Tibial nerve (tissue), 4 donors: ENCODE data around the gene MRPS27. TPM values are rescaled to one million over a fixed set of nuclear protein-coding genes. Genes with fewer than 3 reads are reported as not detected.

Experiments
- DNase-seq, 2 donors: peaks; one replicate each; pipeline ENCODE4 v3.0.0-alpha.2; 2019; ENCODE audit warnings: low spot score in 2 of 2
- H3K27ac ChIP-seq, 4 donors: fragments of 200-600 bp; sonication (generic) in 3 of 4; one replicate each; pipeline ENCODE4 v1.5.1; 2017 to 2019; ENCODE audit warnings: mild to moderate bottlenecking in 1 of 4
- H3K27me3 ChIP-seq, 2 donors: fragments of 200-600 bp; sonication (generic) in 1 of 2; one replicate each; pipeline versions ENCODE4 v1.5.1 to v1.6.0; 2017 to 2019
- H3K36me3 ChIP-seq, 3 donors: fragments of 200-600 bp; sonication (generic); one replicate each; pipeline ENCODE4 v1.5.1; 2018 to 2019
- H3K4me1 ChIP-seq, 4 donors: fragments of 200-600 bp; sonication (generic) in 3 of 4; one replicate each; pipeline ENCODE4 v1.5.1; 2017 to 2019
- H3K4me3 ChIP-seq, 4 donors: fragments of 200-600 bp; sonication (generic) in 3 of 4; one replicate each; pipeline ENCODE4 v1.5.1; 2017 to 2019; ENCODE audit warnings: mild to moderate bottlenecking in 1 of 4, moderate library complexity in 1 of 4
- H3K9me3 ChIP-seq, 4 donors: fragments of 200-600 bp; sonication (generic) in 3 of 4; one replicate each; pipeline ENCODE4 v1.5.1; 2017 to 2019
- CTCF ChIP-seq, 5 experiments: fragments of 200-600 bp in 3 of 5; fragments of 450-650 bp in 2 of 5; sonication (generic) in 3 of 5; IDR thresholded peaks; one replicate each; pipeline ENCODE4 v1.5.1; 2016 to 2019; ENCODE audit warnings: antibody characterized with exemption in 5 of 5, mild to moderate bottlenecking in 3 of 5, moderate library complexity in 2 of 5
- EP300 ChIP-seq, 2 donors: sonication (generic); formaldehyde crosslinking; IDR thresholded peaks; one replicate each; pipeline ENCODE4 v1.6.1; 2017; ENCODE audit warnings: antibody characterized with exemption in 2 of 2, mild to moderate bottlenecking in 1 of 2
- POLR2A ChIP-seq, 2 donors: fragments of 450-650 bp; IDR thresholded peaks; one replicate each; pipeline ENCODE4 v1.6.1; 2017; ENCODE audit warnings: antibody characterized with exemption in 2 of 2, mild to moderate bottlenecking in 2 of 2, moderate library complexity in 2 of 2
- WGBS, 2 donors: methylation state at CpG; one replicate each; pipeline ENCODE4 v1.1.5; 2018; 5-methylcytosine and 5-hydroxymethylcytosine counted together
- total RNA-seq, 4 donors: library from RNA; depleted of rRNA; stranded (reverse); fragments of >200 nt; gene quantifications; one replicate each; pipeline ENCODE4 v1.1.0, GENCODE V29; 2016

The MRPS27 gene
- total RNA-seq, 4 donors from 2014 or later: 44.4 to 59.0 (median 47.4) TPM

- Histone ChIP-seq H3K27me3 (no peaks in the 10 kb centered on the region), H3K36me3 (peaks cover 0 to 9% (median 0%) of the 10 kb centered on the region in 3 donors), H3K9me3 (no peaks in the 10 kb centered on the region), H3K4me3 (no peak overlapping the region), H3K27ac (peak overlapping the region in 2 of 4 donors; percentile 73 to 78), H3K4me1 (peaks cover 0 to 40% (median 7%) of the 10 kb centered on the region in 4 donors)
- TF ChIP-seq EP300 (IDR thresholded peaks at IDR 0.05): peak; percentile 53 to 87
- no peak for TF ChIP-seq CTCF (IDR thresholded peaks at IDR 0.05)
- WGBS, 2 donors: 63 to 66% methylated on average over 3 of the region's 3 CpGs
- DNase-seq: no peak
Measured at GRCh38 chr5:72281764-72282499, 38.1 kb downstream of the MRPS27 start.

GRCh38 chr5:72281430-72281763, 38.6 kb downstream of the MRPS27 start:
- Histone ChIP-seq H3K9me3 (no peaks in the 10 kb centered on the region), H3K36me3 (peaks cover 0 to 13% (median 0%) of the 10 kb centered on the region in 3 donors), H3K4me3 (no peak overlapping the region), H3K27me3 (no peaks in the 10 kb centered on the region), H3K27ac (peak overlapping the region in 3 of 4 donors; percentile 13 to 78 (median 73)), H3K4me1 (peaks cover 0 to 40% (median 7%) of the 10 kb centered on the region in 4 donors)
- TF ChIP-seq POLR2A (IDR thresholded peaks at IDR 0.05): no peak
- TF ChIP-seq EP300 (IDR thresholded peaks at IDR 0.05): no peak
- TF ChIP-seq CTCF (IDR thresholded peaks at IDR 0.05): no peak
- no peak for DNase-seq
- WGBS, 2 donors: 58 to 61% methylated on average over 1 of the region's 1 CpG

- H3K4me3 ChIP-seq: no peak overlapping the region
- peaks cover 0 to 40% (median 7%) of the 10 kb centered on the region in 4 donors for H3K4me1 ChIP-seq
- WGBS, 2 donors: 3 to 13% methylated on average over 2 of the region's 2 CpGs
- H3K36me3 ChIP-seq: peaks cover 0 to 14% (median 0%) of the 10 kb centered on the region in 3 donors
- TF ChIP-seq POLR2A (IDR thresholded peaks at IDR 0.05): no peak
- peak; percentile 20 to 65 (median 51) for TF ChIP-seq CTCF (IDR thresholded peaks at IDR 0.05)
- peak in 1 of 2 donors; percentile 28 for DNase-seq
- H3K27ac ChIP-seq: peak overlapping the region in 3 of 4 donors; percentile 13 to 78 (median 73)
- H3K9me3 ChIP-seq: peaks cover 0 to 3% (median 1%) of the 10 kb centered on the region in 4 donors
- H3K27me3 ChIP-seq: no peaks in the 10 kb centered on the region
Measured at GRCh38 chr5:72280581-72281069, 39.4 kb downstream of the MRPS27 start.

GRCh38 chr5:72276219-72276752, 43.8 kb downstream of the MRPS27 start:
- no peak for TF ChIP-seq POLR2A (IDR thresholded peaks at IDR 0.05)
- no peak for TF ChIP-seq EP300 (IDR thresholded peaks at IDR 0.05)
- no peak for TF ChIP-seq CTCF (IDR thresholded peaks at IDR 0.05)
- 97 to 98% methylated on average over 3 of the region's 3 CpGs for WGBS, 2 donors

GRCh38 chr5:72273547-72273946, 46.5 kb downstream of the MRPS27 start:
- Histone ChIP-seq H3K9me3 (peaks cover 0 to 3% (median 1%) of the 10 kb centered on the region in 4 donors), H3K4me1 (no peaks in the 10 kb centered on the region), H3K36me3 (peaks cover 0 to 14% (median 0%) of the 10 kb centered on the region in 3 donors), H3K4me3 (no peak overlapping the region), H3K27ac (no peak overlapping the region), H3K27me3 (no peaks in the 10 kb centered on the region)
- 89 to 92% methylated on average over 7 of the region's 7 CpGs for WGBS, 2 donors
- DNase-seq: no peak
- TF ChIP-seq EP300 (IDR thresholded peaks at IDR 0.05): no peak
- TF ChIP-seq CTCF (IDR thresholded peaks at IDR 0.05): no peak
- no peak for TF ChIP-seq POLR2A (IDR thresholded peaks at IDR 0.05)

More at GRCh38 chr5:72276219-72276752, 43.8 kb downstream of the MRPS27 start:
- no peak for DNase-seq
- Histone ChIP-seq H3K4me1 (peaks cover 0 to 13% (median 2%) of the 10 kb centered on the region in 4 donors), H3K9me3 (peaks cover 0 to 3% (median 1%) of the 10 kb centered on the region in 4 donors), H3K36me3 (peaks cover 0 to 14% (median 0%) of the 10 kb centered on the region in 3 donors), H3K27ac (no peak overlapping the region), H3K27me3 (no peaks in the 10 kb centered on the region), H3K4me3 (no peak overlapping the region)
